GM19043 (cell line): ENCODE data around the gene SPEM2.

Experiments
- ATAC-seq: cut with Tn5 transposase; IDR thresholded peaks from one replicate; pipeline ENCODE4 v1.9.1; 2021; ENCODE audit warnings: low read depth; ENCODE audit not compliant: unreplicated experiment

The SPEM2 gene

DNA sequence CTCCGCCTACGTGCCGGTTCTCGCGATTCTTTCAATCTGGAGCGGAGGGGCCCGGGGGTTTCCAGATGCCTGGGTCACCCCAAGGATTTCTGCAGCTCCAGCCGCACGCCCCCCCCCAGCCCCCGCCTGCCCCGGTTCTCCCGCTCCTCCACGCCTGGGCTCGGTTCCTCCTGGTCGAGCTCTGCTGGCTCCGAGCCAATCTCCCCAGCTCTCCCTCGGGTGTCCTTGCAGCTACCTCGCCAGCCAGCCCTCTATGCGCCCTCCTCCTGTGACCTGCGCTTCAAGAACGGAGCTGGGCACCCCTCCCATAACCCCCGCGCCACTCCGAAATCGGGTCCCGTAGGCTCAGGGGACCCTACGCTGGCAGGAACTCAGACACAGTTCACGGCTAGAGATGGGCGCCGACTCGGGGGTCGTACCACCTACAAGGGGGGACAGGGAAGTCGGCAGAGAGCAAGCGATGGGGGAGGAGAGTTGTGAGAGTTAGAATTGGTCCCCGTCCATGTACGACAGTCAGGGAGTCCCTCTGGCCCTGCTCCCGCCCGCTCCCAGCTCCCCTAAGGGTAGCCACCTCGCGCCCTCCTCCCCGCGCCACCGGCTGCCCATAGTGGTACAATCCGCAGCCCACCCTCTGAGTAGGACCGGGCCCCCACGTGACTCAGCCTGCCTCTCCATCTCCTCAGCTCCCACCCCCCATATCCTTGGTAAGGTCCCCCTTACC is 14.9 kb downstream of the SPEM2 start:
- ATAC-seq, result no peak

DNA sequence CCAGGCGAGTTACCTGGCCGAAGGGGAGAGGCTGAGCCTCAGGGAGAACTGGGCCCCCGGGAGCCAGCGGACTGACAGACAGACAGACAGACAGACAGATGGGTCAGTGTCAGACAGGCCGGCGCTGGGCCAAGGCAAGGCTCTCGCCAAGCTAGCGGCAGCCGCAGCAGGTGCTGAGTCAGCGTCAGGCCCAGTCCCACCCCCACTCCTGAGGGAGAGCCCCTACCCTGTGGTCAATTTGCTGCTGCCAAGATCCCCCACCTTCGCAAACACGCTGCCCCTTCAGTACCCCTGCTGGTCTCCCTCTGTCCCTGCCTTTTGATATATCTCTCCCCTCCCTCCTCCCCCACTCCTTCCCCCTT is 15.4 kb downstream of the SPEM2 start:
- no peak for ATAC-seq

DNA sequence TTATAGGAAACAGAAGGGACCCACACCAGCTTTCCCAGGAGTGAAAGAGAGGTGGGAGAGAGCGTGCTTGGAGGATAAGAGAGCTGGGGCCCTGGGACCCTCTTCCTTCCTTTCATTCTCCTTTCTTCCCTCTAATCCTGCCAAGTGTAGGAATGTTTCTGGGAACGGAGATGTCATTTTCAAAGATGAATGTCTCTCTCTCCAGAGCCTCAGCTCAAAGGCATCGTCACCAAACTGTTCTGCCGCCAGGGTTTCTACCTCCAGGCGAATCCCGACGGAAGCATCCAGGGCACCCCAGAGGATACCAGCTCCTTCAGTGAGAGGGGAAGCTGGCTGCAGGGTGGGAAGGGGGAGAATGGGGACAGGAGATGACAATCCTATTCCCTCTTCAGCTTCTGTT is 15.8 kb downstream of the SPEM2 start:
- no peak for ATAC-seq

DNA sequence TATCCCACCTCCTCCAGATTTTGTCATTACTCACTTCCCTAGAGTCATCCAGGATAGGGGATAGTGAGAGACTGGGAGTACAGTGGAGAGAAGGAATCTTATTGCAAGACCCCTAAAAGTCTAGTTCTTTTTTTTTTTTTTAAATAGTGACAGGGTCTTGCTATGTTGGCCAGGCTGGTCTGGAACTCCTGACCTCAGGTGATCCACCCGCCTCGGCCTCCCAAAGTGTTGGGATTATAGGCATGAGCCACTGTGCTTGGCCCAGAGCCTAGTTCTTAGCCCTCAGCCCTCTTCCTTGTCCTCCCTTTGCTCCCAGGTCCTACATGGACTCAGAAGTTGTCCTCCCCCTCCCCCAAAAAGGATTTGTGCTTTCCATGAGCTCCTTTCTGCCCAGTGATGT is 16.7 kb downstream of the SPEM2 start:
- ATAC-seq, result no peak

DNA sequence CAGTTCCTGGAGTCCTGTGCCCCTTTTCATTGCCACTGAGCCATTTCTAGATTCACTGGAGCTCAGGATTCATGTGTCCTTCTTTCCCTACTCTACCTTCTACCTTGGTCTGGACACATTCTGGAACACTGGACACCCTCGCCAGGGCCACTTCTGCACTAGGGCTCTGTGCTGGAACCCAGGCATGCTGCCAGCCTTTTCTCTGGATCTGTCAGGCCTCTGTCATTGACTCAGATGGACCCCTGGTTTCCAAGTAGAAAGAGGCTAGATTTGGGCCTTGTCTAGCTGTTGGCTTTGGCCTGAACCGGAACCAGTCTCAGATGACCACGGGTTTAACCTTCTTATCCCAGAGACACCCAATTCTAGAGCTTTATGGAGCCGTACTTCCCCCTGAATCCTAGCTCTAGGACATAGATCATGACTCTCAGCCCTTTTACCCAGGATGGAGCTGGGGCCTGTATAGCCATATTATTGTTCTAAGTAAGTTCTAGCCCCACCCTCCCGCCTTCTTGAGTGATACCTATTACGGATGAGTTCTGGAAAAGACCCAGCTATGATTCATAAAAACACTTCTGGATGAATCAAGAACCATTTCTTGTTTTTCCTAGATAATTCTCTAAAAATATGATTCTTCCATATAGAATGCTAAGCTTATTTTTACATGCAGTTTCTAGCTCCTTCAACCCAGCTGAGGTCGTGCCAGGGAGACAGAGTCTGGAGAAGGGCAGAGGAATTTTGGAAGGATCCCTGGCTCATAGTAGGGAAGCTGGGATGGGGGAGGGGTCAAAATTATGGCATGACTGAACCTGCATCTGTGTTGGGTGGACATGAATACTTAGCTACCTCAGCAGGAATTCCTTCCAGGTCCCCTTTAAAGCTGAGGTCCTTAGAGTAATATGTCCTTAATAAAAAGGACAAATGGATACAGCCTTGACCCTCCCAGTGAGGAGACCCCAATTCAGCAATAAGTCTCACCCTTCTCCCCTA is 18.4 kb downstream of the SPEM2 start:
- no peak for ATAC-seq

DNA sequence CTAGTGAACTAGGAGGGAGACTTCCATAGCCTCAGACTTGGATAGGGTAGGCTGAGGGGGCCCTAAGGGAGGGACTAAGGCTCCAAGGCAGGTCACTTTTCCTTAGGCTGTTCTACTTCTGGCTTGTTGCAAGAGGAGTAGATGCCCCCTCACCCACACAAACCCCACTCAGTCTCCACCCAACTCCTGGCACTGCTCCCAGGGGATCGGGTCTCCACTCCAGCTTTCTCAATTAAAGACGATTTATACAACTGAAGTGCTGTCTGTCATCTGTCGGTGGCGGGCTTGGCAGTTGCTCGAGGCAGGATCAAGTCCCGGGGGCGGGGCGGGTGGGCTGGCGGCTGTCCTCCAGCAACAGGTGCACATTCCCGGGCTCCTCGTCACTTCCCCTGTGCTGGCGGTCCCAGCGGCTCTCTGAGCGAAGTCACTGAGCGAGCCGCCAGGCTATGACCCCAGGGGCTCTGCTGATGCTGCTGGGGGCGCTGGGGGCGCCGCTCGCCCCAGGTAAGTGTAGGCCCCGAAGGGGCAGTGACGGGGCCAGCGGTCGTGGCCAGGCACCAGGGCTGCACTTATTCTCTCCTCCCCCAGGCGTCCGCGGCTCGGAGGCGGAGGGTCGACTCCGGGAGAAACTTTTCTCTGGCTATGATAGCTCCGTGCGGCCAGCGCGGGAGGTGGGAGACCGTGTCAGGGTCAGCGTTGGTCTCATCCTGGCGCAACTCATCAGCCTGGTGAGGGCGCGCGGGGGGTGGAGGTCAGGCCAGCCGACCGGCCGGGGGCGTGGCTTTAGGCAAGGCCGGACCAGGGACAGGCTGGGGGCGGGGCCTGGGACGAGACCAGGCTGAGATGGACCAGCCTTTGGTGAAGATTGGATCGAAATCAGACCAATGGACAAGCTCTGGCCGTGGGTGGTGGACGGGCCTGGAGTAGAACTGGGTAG is 19.5 kb downstream of the SPEM2 start, which contains the start of gene CHRNB1:
TSS of gene CHRNB1 (plus strand) at position 380 of the 937 bp plus-strand sequence. CDS start at position 447, 67 bp downstream.
- no peak for ATAC-seq

DNA sequence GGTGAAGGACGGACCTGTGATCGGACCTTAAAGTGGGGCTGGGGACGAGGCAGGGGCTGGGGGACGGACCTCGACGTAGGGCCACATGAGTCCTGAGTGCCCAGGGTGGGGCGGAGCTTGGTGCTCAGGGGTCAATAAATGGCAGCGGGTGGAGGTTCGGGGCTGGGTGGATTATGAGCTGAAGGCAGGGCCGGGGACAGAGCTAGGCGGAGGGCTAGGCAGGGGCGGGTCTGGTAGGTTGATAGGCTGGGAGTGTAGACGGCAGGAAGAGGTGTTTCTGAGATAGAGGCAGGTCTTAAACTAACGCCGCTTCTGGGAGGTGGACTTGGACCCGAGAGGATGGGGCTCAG is 20.2 kb downstream of the SPEM2 start:
- ATAC-seq, result no peak

DNA sequence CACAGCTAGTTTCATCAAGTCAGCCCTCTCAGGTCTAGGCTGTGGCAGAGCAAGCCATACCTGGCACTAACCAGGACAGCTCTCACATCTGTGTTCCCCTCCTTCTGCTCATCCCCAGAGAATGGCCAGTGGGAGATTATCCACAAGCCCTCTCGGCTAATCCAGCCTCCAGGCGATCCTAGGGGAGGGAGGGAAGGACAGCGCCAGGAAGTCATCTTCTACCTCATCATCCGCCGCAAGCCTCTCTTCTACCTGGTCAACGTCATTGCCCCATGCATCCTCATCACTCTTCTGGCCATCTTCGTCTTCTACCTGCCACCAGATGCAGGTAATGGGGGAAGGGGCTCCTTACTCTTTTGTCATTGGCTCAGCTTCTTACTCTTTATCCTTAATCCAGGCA is 23.0 kb downstream of the SPEM2 start:
- ATAC-seq, result no peak

DNA sequence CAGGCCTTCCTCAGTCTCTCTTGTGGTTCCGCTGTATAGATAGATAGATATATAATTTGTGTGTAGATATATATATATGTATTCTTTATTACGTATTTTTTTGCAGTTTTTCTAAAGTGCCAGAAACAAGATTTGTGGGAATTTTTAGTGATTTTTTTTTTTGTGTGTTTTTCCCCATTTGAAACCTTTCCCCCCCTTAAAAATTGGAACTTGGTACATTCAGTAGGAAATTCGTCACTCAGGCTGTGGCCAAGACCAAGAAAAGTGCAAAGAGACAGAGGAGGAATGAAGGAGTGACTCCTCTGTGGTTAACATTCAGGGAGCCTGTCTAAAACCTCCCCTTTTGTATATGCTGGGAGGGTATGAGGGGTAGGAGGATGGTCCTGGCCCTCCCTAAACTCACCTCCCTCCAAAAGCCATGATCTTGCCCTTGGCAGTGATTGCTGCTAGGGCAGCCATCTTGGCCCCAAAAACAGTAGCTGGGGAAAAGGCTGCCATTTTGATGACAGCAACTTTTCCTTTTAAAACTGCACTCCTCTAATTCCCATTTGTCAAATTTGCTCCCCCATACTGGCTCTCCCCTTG is 34.6 kb downstream of the SPEM2 start:
- ATAC-seq, result no peak

DNA sequence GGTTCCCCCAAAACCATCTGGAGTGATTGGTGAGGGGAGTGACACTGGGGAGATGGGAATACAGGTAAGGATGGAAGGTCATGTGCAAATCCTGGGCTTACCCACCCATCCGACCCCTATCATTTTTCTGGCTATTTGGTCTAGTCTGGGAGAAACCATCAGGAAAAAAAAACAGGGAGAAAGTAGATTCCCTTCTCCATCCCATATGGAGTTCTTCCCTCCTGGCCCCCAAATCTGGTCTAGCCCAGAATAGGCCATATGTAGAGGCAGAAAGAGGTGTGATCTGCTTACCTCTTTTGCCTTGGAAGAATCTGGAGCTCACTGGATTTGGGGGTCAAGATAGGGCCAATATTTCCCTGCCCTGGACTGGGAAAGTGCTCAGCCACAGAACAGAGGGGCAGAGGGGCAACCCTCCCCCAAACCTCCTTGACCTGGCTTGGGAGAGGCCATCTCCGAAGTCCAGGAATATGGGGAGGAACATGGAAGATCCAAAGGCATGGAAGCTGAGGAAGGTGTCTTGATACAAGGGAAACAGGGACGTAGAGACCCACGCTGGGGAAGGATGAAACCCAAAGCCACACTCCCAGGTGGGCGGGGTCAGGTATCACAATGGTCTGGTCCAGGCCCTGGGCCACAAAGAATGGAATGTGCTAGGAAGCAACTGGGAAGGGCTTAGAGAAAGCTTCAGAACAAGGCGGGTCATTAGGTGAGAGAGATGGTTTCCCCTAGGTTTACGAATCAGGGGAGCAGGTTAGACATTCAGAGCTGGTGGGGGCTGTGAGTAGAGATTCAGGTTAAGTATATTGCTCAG is 35.6 kb downstream of the SPEM2 start:
- no peak for ATAC-seq

DNA sequence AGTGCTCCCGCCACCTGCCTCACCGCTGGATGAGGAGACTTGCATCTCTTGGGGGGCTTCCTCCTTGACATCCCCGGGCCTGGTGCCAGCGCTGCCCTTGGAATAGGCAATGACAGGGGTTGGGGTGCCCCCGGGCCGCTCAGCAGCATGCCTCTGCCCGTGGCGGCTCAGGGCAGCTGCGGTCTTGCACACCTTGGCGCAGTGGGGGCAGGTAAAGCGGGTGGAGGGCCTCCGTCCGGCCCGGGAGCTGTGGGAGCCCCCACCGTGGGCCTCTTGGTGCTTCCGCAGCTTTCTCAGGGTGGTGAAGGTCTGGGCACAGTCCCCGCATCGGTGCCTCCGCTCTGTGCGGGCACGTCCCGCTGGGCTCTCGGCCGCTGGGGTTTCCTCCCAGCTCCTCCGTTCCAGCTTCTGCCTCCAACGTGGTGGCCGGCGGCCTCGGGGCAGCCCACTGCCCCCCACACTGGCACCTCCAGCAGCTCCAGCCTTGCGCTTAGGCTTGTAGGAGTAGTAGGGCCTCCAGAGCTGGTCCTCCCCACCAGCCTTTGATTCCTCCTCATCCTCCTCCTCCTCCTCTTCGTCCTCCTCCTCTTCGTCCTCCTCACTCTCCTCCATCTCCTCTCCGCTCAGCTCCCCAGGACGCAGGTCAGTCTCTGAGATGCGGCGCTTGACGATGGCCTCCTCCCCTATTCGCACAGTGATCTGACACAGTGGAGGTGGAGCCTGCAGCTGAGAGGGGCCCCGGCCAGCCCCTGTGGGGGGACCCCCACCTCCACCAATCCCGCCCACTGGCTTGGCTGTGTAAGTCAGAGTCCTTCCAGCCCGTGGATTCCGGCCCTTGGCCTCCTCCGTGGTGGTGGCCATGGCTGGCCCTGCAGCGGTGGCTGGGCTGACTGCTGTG is 37.3 kb downstream of the SPEM2 start:
- ATAC-seq, result no peak

DNA sequence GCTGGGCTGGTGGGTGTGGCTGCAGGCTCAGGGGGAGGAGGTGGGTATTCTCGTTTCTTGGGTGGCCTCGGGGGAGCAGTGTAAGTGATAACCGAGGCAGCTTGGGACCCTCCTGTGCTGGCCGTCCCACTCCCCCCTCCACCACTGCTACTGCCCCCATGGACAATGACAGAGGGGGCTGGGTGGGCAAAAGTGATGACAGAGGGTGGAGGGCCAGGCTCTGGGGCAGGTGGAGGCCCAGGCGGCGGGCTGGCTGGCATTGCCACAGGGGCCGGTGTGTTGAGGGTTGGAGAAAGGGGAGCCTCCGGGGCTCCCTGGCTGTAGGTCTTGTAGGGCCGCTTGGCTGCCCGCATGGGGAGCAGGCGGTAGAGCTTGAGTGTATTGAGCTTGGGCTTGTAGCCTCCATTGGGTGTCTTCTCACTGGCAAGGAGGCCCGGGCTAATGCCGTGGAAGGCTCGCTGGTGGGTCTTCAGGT is 38.0 kb downstream of the SPEM2 start:
- no peak for ATAC-seq

DNA sequence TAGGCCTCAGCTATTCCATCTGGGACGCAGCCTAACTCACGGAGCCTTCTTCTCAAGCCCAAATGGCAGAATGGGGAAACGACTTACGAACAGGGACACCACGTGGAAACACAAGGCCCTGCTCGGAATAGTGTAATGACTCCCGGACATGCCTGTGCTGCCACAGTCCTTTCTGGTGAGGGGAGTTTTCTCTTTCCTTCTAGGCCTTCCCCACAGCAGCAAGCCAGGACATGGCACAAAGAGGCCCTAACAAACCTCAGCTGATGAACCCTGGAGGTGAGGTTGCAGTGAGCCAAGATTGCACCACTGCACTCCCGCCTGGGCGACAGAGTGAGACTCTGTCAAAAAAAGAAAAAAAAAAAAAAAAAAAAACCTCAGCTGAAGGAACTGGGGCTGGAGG is 38.7 kb downstream of the SPEM2 start:
- ATAC-seq, result no peak

DNA sequence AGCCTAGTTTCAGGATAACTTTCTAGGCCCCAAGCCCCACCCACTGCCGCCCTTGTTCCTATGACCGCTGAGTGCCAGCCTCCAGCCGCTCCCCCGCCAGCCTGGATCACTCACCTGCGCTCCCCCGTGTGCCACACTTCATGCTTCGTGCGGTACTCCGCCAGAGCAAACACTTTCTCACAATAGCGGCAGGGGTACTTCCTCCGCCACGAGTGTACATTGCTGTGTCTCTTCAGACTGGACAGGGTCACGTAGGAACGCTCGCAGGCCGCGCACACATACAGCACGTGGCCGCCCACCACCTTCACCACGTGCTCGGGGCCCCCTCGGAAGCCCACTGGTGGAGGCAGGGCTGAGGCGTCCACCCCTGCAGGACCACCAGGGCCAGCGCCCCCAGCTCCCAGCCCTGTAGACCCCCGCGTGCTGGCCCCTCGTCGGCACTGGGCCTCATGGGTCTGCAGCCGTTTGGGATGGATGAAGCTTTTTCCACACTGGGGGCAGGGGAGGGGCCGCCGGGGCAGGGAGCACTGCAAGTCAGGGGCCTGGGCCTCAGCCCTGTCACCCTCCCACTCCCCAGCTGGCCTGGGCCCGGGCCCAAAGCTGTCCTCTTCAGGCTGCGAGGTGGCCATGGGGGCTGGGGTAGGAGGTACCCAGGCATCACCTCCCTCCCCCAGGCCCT is 40.3 kb downstream of the SPEM2 start:
- no peak for ATAC-seq

DNA sequence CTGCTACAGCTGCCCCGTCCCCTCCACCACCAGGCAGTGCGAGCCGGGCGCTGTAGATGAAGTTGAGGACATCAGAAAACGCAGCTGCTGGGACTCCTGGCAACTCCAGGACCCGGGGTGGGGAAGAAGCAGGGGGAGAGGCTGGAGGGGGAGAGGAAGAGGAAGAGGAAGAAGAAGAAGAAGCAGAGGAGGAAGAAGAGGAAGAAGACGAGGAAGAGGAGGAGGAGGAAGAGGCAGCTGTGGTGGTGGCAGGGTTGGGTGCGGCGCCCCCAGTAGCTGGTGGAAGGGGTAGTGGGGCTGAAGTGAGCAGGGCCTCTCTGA is 40.9 kb downstream of the SPEM2 start:
- ATAC-seq, result no peak

DNA sequence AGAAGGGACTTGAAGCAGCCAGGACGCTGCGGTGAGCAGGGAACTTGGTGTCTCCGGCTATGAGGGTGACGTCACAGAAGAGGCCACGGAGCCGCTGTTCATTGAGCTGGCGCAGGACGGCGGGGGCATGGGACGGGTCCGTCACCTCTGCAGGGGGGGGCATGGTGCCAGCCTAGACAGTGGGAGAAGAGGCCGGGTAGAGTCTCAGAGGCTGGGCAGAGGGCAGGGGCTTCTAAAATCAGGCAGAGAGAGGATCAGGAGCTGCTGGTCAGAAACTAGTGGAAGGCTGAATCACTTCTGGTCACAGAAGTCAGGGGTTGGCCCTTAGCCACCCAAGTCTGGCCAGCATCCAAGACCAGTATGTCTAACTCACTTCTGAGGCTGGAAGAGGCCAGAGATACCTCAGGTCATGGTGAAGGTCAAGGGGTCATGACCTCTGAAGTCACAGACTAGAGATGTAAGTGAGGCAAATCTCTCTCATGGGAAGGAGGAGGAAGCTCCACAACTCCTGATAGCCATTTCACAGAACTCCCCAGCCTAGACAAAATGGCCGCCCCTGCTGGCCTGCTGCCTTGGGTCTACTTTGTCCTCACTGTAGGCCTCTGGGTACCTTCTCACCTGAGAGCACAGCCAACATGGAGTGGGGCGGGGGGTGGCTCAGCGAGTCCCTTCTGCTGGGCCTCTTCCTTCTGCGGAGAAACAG is 41.4 kb downstream of the SPEM2 start:
- no peak for ATAC-seq

DNA sequence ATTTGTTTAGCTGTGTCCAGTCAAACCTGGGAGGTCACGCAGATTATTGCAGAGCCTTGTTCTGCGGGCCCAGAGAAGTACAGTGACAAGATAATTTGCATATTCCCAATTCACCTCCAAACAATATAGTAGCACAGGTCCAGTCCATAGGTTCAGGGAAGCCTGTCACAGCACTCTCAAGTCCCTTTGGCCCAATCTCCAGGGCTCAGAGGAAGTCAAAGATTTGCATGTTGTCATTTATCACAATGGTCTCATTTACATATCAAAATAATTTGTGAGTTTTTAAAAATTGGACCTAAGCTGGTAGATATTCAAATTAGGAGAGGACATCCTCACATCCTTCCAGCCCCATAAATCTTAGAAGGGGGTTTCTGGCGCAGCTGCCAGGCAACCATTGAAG is 42.1 kb downstream of the SPEM2 start:
- ATAC-seq, result no peak
